Sigmoid colon (tissue), 7 donors: ENCODE results near the gene TIMM10. TPM values are rescaled to one million over a fixed set of nuclear protein-coding genes. Genes with fewer than 3 reads are reported as not detected.

Source experiments
- DNase-seq: peaks from one replicate; pipeline ENCODE4 v3.0.0-alpha.2; 2019
- H3K27ac ChIP-seq, 4 donors: fragments of 200-600 bp; sonication (generic); one replicate each; pipeline ENCODE4 v1.5.1; 2016 to 2019; ENCODE audit warnings: mild to moderate bottlenecking in 1 of 4
- H3K27me3 ChIP-seq, 3 donors: fragments of 200-600 bp; sonication (generic); one replicate each; pipeline ENCODE4 v1.5.1; 2019; ENCODE audit warnings: mild to moderate bottlenecking in 1 of 3
- H3K36me3 ChIP-seq, 4 donors: fragments of 200-600 bp; sonication (generic); one replicate each; pipeline ENCODE4 v1.5.1; 2016 to 2019
- H3K4me1 ChIP-seq, 4 donors: fragments of 200-600 bp; sonication (generic); one replicate each; pipeline ENCODE4 v1.5.1; 2017 to 2019
- H3K4me3 ChIP-seq, 4 donors: fragments of 200-600 bp; sonication (generic); one replicate each; pipeline ENCODE4 v1.5.1; 2017 to 2019; ENCODE audit warnings: mild to moderate bottlenecking in 2 of 4, moderate library complexity in 1 of 4
- H3K9me3 ChIP-seq, 4 donors: fragments of 200-600 bp in 3 of 4; sonication (generic) in 3 of 4; one replicate each; pipeline versions ENCODE4 v1.5.1 to v1.6.1; 2013 to 2019
- EP300 ChIP-seq, 4 donors: sonication (generic); formaldehyde crosslinking; IDR thresholded peaks; one replicate each; pipeline ENCODE4 v1.6.1; 2017; ENCODE audit warnings: antibody characterized with exemption in 4 of 4
- POLR2A ChIP-seq, 2 donors: fragments of 450-650 bp; IDR thresholded peaks; one replicate each; pipeline ENCODE4 v1.6.1; 2016; ENCODE audit warnings: antibody characterized with exemption in 2 of 2, mild to moderate bottlenecking in 2 of 2, moderate library complexity in 2 of 2
- POLR2AphosphoS5 ChIP-seq, 4 donors: sonication (generic); formaldehyde crosslinking; IDR thresholded peaks; one replicate each; pipeline ENCODE4 v1.6.1; 2017; ENCODE audit warnings: antibody characterized with exemption in 4 of 4
- WGBS, 2 donors: extraction: QIAGEN DNeasy Blood & Tissue Kit; methylation state at CpG; one replicate each; pipeline ENCODE4 v1.1.7; 2013; 5-methylcytosine and 5-hydroxymethylcytosine counted together
- intact Hi-C: fragments of 100-400 bp; cut with DNase I; formaldehyde crosslinking; loops from one replicate; pipeline ENCODE4 v1.15.1; 2023
- polyA plus RNA-seq, 3 donors: library from polyadenylated mRNA; stranded (reverse); fragments of 200-250 nt; gene quantifications; one replicate each; pipeline ENCODE4 v1.2.3, GENCODE V29; 2013
- total RNA-seq, 4 donors: library from RNA; depleted of rRNA; stranded (reverse); fragments of >200 nt; gene quantifications; one replicate each; pipeline ENCODE4 v1.1.0, GENCODE V29; 2016
- TF ChIP-seq, protein P1 (sequence below), 4 experiments: fragments of 450-650 bp in 3 of 4; fragments of 200-600 bp in 1 of 4; IDR thresholded peaks; one replicate each; pipeline ENCODE4 v1.5.1; 2016 to 2019; ENCODE audit warnings: antibody characterized with exemption in 4 of 4, mild to moderate bottlenecking in 3 of 4, moderate library complexity in 2 of 4
- donor health status: healthy with polysubstance abuse.
- donor health status: Bipolar disorder and iron deficiency.
- donor health status: healthy.

TIMM10 gene
- total and polyA plus RNA-seq, 7 donors: 22.4 to 62.9 (median 48.0) TPM

DNA sequence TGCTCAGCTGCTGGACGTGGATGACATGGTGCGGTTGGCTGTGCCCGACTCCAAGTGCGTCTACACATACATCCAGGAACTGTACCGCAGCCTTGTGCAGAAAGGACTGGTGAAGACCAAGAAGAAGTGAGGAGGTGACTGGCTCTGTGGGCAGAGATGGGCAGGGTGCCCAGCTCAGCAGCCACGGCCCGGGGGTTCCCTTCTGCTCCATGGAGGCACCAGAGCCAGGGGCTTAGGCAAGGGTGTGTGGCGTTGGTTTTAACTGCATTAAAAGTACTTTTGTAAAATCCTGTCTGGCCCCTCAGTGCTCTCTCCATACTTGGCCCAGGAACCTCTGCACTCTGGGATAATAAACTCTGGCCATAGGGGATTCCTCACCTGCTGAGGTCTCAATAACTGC lies 19.4 kb upstream of the TIMM10 start:
- Histone ChIP-seq H3K27me3 (no peaks in the 10 kb centered on the region), H3K36me3 (peaks cover 21 to 67% (median 45%) of the 10 kb centered on the region in 4 donors), H3K27ac (no peak overlapping the region), H3K4me3 (no peak overlapping the region), H3K9me3 (no peaks in the 10 kb centered on the region), H3K4me1 (no peaks in the 10 kb centered on the region)
- intact Hi-C loops: no loop called here
- DNase-seq: no peak
- WGBS, 2 donors: 93 to 97% methylated on average over 8 of the region's 8 CpGs
- no peak for TF ChIP-seq EP300 (IDR thresholded peaks at IDR 0.05)
- TF ChIP-seq POLR2AphosphoS5 (IDR thresholded peaks at IDR 0.05): no peak
- TF ChIP-seq POLR2A (IDR thresholded peaks at IDR 0.05): no peak
- TF ChIP-seq, protein P1, sequence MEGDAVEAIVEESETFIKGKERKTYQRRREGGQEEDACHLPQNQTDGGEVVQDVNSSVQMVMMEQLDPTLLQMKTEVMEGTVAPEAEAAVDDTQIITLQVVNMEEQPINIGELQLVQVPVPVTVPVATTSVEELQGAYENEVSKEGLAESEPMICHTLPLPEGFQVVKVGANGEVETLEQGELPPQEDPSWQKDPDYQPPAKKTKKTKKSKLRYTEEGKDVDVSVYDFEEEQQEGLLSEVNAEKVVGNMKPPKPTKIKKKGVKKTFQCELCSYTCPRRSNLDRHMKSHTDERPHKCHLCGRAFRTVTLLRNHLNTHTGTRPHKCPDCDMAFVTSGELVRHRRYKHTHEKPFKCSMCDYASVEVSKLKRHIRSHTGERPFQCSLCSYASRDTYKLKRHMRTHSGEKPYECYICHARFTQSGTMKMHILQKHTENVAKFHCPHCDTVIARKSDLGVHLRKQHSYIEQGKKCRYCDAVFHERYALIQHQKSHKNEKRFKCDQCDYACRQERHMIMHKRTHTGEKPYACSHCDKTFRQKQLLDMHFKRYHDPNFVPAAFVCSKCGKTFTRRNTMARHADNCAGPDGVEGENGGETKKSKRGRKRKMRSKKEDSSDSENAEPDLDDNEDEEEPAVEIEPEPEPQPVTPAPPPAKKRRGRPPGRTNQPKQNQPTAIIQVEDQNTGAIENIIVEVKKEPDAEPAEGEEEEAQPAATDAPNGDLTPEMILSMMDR (IDR thresholded peaks at IDR 0.05): no peak

DNA sequence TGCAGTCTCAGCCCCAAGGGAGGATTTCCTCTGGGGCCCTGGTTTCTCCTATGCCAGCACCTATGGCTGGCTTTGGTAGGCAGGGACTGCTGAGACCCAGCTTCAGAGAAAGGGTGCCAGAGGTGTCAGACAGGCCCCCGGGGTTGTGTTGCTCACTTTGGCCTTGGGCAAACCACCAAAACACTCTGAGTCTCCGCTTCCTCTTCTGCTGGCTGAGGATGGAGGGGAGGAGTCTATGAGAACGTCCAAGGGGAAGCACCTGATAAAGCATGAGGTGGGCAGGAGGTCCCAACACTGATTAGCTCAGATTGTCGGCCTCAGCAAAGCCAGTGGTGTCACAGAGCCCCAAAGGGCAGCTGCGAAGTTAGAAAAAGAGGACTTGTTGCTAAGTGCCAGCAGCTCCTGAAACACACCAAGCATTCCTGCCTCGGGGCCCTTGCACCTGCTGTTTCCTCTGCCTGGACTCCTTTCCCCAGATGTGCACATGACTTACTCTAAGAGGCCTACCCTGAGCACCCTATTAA lies 17.4 kb upstream of the TIMM10 start:
- H3K4me1 ChIP-seq: no peaks in the 10 kb centered on the region
- 44 to 53% methylated on average over 6 of the region's 6 CpGs for WGBS, 2 donors
- no peak for DNase-seq
- no peak overlapping the region for H3K4me3 ChIP-seq
- no peaks in the 10 kb centered on the region for H3K27me3 ChIP-seq
- TF ChIP-seq POLR2A (IDR thresholded peaks at IDR 0.05) (no peak), POLR2AphosphoS5 (IDR thresholded peaks at IDR 0.05) (no peak), EP300 (IDR thresholded peaks at IDR 0.05) (no peak)
- TF ChIP-seq, protein P1 (IDR thresholded peaks at IDR 0.05): no peak
- H3K36me3 ChIP-seq: peaks cover 15 to 46% (median 29%) of the 10 kb centered on the region in 4 donors
- H3K27ac ChIP-seq: no peak overlapping the region
- no peaks in the 10 kb centered on the region for H3K9me3 ChIP-seq
- intact Hi-C loops: no loop called here

DNA sequence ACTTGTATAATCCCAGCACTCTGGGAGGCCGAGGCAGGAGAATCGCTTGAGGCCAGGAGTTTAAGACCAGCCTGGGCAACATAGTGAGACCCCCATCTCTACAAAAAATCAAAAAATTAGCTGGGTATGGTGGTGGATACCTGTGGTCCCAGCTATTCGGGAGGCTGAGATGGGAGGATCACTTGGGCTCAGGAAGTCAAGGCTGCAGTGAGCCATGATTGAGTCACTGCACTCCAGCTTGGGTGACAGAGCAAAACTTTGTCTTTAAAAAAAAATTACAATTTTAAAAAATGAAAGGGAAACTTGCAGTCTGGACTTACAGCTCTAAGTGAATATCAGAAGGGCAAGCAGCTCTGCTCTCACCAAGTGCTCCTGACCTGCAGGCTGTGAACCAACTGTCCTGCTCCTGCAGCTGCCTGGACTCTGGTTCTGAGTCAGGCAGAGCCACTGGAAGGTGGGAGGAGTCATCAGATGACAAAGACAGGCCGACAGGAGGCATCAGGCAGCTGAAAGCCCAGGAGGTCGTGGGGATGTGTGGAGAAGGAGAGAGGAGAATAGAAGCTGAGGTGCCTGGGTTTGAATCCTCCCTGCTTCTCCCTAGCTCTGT lies 16.4 kb upstream of the TIMM10 start:
- H3K27ac ChIP-seq: no peak overlapping the region
- H3K27me3 ChIP-seq: no peaks in the 10 kb centered on the region
- TF ChIP-seq POLR2AphosphoS5 (IDR thresholded peaks at IDR 0.05): no peak
- H3K36me3 ChIP-seq: peaks cover 6 to 37% (median 21%) of the 10 kb centered on the region in 4 donors
- H3K4me1 ChIP-seq: no peaks in the 10 kb centered on the region
- WGBS, 2 donors: 63 to 67% methylated on average over 5 of the region's 5 CpGs
- no peak for DNase-seq
- no peak overlapping the region for H3K4me3 ChIP-seq
- H3K9me3 ChIP-seq: no peaks in the 10 kb centered on the region
- intact Hi-C loops: no loop called here

DNA sequence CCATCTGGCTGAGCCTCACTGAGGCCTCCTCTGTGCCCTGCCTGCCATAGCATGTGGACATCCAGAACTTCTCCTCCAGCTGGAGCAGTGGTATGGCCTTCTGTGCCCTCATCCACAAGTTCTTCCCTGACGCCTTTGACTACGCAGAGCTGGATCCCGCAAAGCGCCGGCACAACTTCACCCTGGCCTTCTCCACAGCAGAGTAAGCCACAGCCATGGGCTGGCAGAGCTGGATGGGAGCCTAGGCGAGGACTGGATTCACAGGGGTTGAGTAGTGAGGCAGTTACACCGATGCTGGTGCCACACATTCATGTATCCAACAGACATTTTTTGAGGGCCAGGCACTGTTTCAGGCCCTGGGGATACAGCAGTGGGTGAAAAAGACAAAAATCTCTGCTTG lies 15.9 kb upstream of the TIMM10 start:
- Histone ChIP-seq H3K4me1 (no peaks in the 10 kb centered on the region), H3K27ac (no peak overlapping the region), H3K4me3 (no peak overlapping the region), H3K27me3 (no peaks in the 10 kb centered on the region), H3K9me3 (no peaks in the 10 kb centered on the region), H3K36me3 (peaks cover under 1 to 31% (median 17%) of the 10 kb centered on the region in 4 donors)
- 96 to 97% methylated on average over 7 of the region's 7 CpGs for WGBS, 2 donors
- intact Hi-C loops: no loop called here
- no peak for DNase-seq
- TF ChIP-seq POLR2A (IDR thresholded peaks at IDR 0.05): no peak
- no peak for TF ChIP-seq POLR2AphosphoS5 (IDR thresholded peaks at IDR 0.05)
- no peak for TF ChIP-seq EP300 (IDR thresholded peaks at IDR 0.05)
- TF ChIP-seq, protein P1 (IDR thresholded peaks at IDR 0.05): no peak

DNA sequence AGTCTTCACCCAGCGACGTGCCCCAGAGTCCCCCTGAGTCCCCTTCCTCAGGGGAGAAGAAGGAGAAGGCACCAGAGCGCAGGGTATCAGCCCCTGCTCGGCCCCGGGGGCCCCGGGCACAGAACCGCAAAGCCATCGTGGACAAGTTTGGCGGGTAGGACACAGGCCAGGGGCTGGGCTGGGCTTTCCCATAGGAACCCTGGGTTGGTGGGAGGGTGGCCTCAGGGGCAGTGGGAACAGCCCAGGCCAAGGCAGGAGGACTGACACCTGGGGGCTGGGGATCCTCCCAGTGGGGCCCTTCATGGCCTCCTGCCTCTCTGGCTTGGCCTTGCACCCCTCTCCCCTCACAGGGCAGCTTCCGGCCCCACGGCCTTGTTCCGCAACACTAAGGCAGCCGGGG lies 15.3 kb upstream of the TIMM10 start:
- no peaks in the 10 kb centered on the region for H3K4me1 ChIP-seq
- WGBS, 2 donors: 91 to 95% methylated on average over 13 of the region's 13 CpGs
- no peak overlapping the region for H3K4me3 ChIP-seq
- intact Hi-C loops: no loop called here
- DNase-seq: no peak
- peaks cover 0 to 26% (median 14%) of the 10 kb centered on the region in 4 donors for H3K36me3 ChIP-seq
- no peak for TF ChIP-seq POLR2A (IDR thresholded peaks at IDR 0.05)
- no peak for TF ChIP-seq EP300 (IDR thresholded peaks at IDR 0.05)
- TF ChIP-seq, protein P1 (IDR thresholded peaks at IDR 0.05): no peak
- TF ChIP-seq POLR2AphosphoS5 (IDR thresholded peaks at IDR 0.05): no peak
- H3K27me3 ChIP-seq: no peaks in the 10 kb centered on the region
- no peaks in the 10 kb centered on the region for H3K9me3 ChIP-seq
- H3K27ac ChIP-seq: no peak overlapping the region
